OCI-LY3 (cell line): ENCODE data around the gene FAM72B.
"Not testable (repeated sequence)": the region's sequence is repeated elsewhere in the genome, so short reads cannot be mapped to it uniquely, and the experiment has no call there.

Experiments
- CTCF ChIP-seq: fragments of 200-600, 300-600 bp; sonication (generic); IDR thresholded peaks from 2 replicates; pipeline ENCODE4 v1.5.1; 2014; ENCODE audit warnings: antibody characterized with exemption, low read length, low read depth
- EZH2phosphoT487 ChIP-seq: fragments of 200-600 bp; shearing (Covaris generic); IDR thresholded peaks from 2 replicates; pipeline ENCODE4 v1.6.1; 2018; ENCODE audit warnings: antibody characterized with exemption, mixed run types, low read depth

DNA sequence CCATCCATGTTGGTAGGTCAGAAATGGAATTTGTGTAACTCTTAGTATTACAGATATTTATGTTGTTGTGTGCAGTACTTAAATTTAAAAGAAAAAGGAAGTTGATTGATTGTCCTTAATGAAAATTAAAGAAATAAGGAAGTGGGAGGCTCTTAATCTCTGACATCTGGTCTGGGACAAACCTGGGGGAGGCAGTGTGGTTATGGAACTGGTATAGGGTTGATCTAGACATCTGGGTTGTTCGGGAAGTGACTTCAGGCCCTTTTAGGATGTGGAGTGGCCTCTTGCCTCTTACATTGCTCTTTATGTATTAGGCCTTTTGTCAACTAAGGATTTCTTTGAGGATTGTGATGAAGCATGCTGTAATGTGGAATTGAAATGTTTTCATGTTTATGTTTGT lies 16.1 kb upstream of the FAM72B start:
- TF ChIP-seq EZH2phosphoT487, CTCF: not testable (repeated sequence)
